IMR-90 (cell line): ENCODE data around the gene NECAB2. TPM values are rescaled to one million over a fixed set of nuclear protein-coding genes. Genes with fewer than 3 reads are reported as not detected.

Experiments used
- ATAC-seq: fragments of 200-7000 bp; cut with Tn5 transposase; 2 replicates; pipeline ENCODE4 v1.9.1; 2020; ENCODE audit warnings: low read depth, mild to moderate bottlenecking, moderate library complexity
- BruUV-seq: library from RNA; stranded (reverse); fragments of 400-500 nt; replicated peaks from 2 replicates; lab custom pipeline; 2021; lab: Mats Ljungman, UMichigan
- CTCF ChIA-PET: fragments of 300-600 bp; formaldehyde crosslinking; extraction: SDS; loops from one replicate; lab custom pipeline; 2021; ENCODE audit warnings: antibody characterized with exemption; lab: Yijun Ruan, JAX
- POLR2A ChIA-PET: fragments of 300-600 bp; sonication (Branson Sonifier 250); formaldehyde crosslinking; loops from one replicate; lab custom pipeline; 2022; ENCODE audit warnings: antibody characterized with exemption; ENCODE audit not compliant: unreplicated experiment; lab: Charles Lee
- DNase-seq: peaks from one replicate; pipeline ENCODE4 v3.0.0; 2013
- H2AFZ ChIP-seq: replicated peaks from 2 replicates; pipeline ENCODE3; 2013; ENCODE audit warnings: low read length, mild to moderate bottlenecking; ENCODE audit not compliant: poor library complexity
- H2AK5ac ChIP-seq: 2 replicates; pipeline ENCODE4 v1.6.1; 2013; ENCODE audit warnings: low read depth, low read length, inconsistent platforms
- H2AK9ac ChIP-seq: replicated peaks from 2 replicates; pipeline ENCODE3; 2013; ENCODE audit warnings: mild to moderate bottlenecking, low read depth, low read length, moderate library complexity; ENCODE audit not compliant: poor library complexity
- H2BK120ac ChIP-seq: 2 replicates; pipeline ENCODE4 v1.6.1; 2013; ENCODE audit warnings: low read depth, low read length, inconsistent platforms
- H2BK15ac ChIP-seq: 3 replicates; pipeline ENCODE4 v1.6.1; 2013; ENCODE audit warnings: low read depth, low read length, inconsistent platforms
- H2BK20ac ChIP-seq: 2 replicates; pipeline ENCODE4 v1.6.1; 2013; ENCODE audit warnings: low read depth, mild to moderate bottlenecking, inconsistent platforms, low read length, moderate library complexity
- H2BK5ac ChIP-seq: 2 replicates; pipeline ENCODE4 v1.6.1; 2013; ENCODE audit warnings: mild to moderate bottlenecking, low read depth, low read length, inconsistent platforms; ENCODE audit not compliant: poor library complexity, severe bottlenecking
- H3K14ac ChIP-seq: replicated peaks from 2 replicates; pipeline ENCODE4 v1.6.1; 2013; ENCODE audit warnings: low read depth, low read length, inconsistent platforms
- H3K18ac ChIP-seq: 2 replicates; pipeline ENCODE4 v1.6.1; 2013; ENCODE audit warnings: low read depth, low read length, control low read depth
- H3K23ac ChIP-seq: 2 replicates; pipeline ENCODE4 v1.6.1; 2013; ENCODE audit warnings: low read depth, low read length, inconsistent platforms
- H3K27ac ChIP-seq: 2 replicates; pipeline ENCODE4 v1.5.1; 2013; ENCODE audit warnings: mild to moderate bottlenecking, control low read depth, low read length; ENCODE audit not compliant: insufficient read depth
- H3K27me3 ChIP-seq: 2 replicates; pipeline ENCODE4 v1.6.1; 2013; ENCODE audit warnings: low read length; ENCODE audit not compliant: control insufficient read depth, insufficient read depth
- H3K36me3 ChIP-seq: 2 replicates; pipeline ENCODE4 v1.6.1; 2013; ENCODE audit warnings: low read length, mixed read lengths; ENCODE audit not compliant: control insufficient read depth, insufficient read depth
- H3K4ac ChIP-seq: 2 replicates; pipeline ENCODE4 v1.6.1; 2013; ENCODE audit warnings: low read depth, low read length, inconsistent platforms
- H3K4me1 ChIP-seq: 2 replicates; pipeline ENCODE4 v1.6.1; 2013; ENCODE audit warnings: low read length, mixed read lengths; ENCODE audit not compliant: control insufficient read depth, insufficient read depth
- H3K4me2 ChIP-seq: 2 replicates; pipeline ENCODE4 v1.6.1; 2013; ENCODE audit warnings: low read depth, mild to moderate bottlenecking, control low read depth, low read length, moderate library complexity
- H3K4me3 ChIP-seq: 2 replicates; pipeline ENCODE4 v1.5.1; 2013; ENCODE audit warnings: low read depth, mild to moderate bottlenecking, control low read depth, low read length, moderate library complexity; ENCODE audit not compliant: insufficient read depth
- H3K56ac ChIP-seq: 2 replicates; pipeline ENCODE4 v1.6.1; 2013; ENCODE audit warnings: low read length, inconsistent platforms; ENCODE audit not compliant: insufficient read depth; ENCODE audit errors: extremely low read depth
- H3K79me1 ChIP-seq, 2 experiments: 2 replicates each; pipeline ENCODE4 v1.6.1; 2013; ENCODE audit warnings: low read length in 2 of 2, inconsistent platforms in 1 of 2, low read depth in 1 of 2
- H3K9ac ChIP-seq: 2 replicates; pipeline ENCODE4 v1.6.1; 2013; ENCODE audit warnings: low read depth, low read length, control low read depth
- H3K9me1 ChIP-seq: 2 replicates; pipeline ENCODE4 v1.6.1; 2013; ENCODE audit warnings: low read length, inconsistent platforms; ENCODE audit not compliant: insufficient read depth
- H3K9me3 ChIP-seq: 2 replicates; pipeline ENCODE4 v1.6.1; 2013; ENCODE audit warnings: low read length; ENCODE audit not compliant: control insufficient read depth, insufficient read depth
- H4K20me1 ChIP-seq: 2 replicates; pipeline ENCODE4 v1.6.1; 2013; ENCODE audit warnings: low read length, inconsistent platforms; ENCODE audit not compliant: insufficient read depth
- H4K5ac ChIP-seq: 2 replicates; pipeline ENCODE4 v1.6.1; 2013; ENCODE audit warnings: mild to moderate bottlenecking, low read depth, low read length, control low read depth
- H4K8ac ChIP-seq, 2 experiments: 2 replicates each; pipeline ENCODE4 v1.6.1; 2013; ENCODE audit warnings: low read depth in 2 of 2, low read length in 2 of 2, control low read depth in 1 of 2, inconsistent platforms in 1 of 2
- H4K91ac ChIP-seq: 2 replicates; pipeline ENCODE4 v1.6.1; 2013; ENCODE audit warnings: low read depth, low read length, inconsistent platforms; ENCODE audit not compliant: insufficient read depth
- BHLHE40 ChIP-seq: fragments of 150-350 bp; IDR thresholded peaks from 2 replicates; pipeline ENCODE4 v1.6.1; 2016; ENCODE audit warnings: mild to moderate bottlenecking, low read depth, low read length
- CEBPB ChIP-seq: IDR thresholded peaks from 2 replicates; pipeline ENCODE4 v1.6.1; 2012; ENCODE audit warnings: low read depth, low read length, improper control_type of control experiment
- CTCF ChIP-seq: conservative IDR thresholded peaks from 2 replicates; pipeline ENCODE4 v1.5.1; 2012; ENCODE audit warnings: mild to moderate bottlenecking, low read depth, low read length, improper control_type of control experiment
- ELK1 ChIP-seq: fragments of 150-350 bp; IDR thresholded peaks from 2 replicates; pipeline ENCODE4 v1.6.1; 2016; ENCODE audit warnings: low read depth, mild to moderate bottlenecking, low read length, moderate library complexity, borderline replicate concordance
- FOS ChIP-seq: fragments of 150-350 bp; IDR thresholded peaks from 2 replicates; pipeline ENCODE4 v1.6.1; 2016; ENCODE audit warnings: low read depth, low read length
- MAFK ChIP-seq: IDR thresholded peaks from 2 replicates; pipeline ENCODE4 v1.6.1; 2012; ENCODE audit warnings: low read depth, low read length, improper control_type of control experiment
- MAZ ChIP-seq: IDR thresholded peaks from 2 replicates; pipeline ENCODE4 v1.6.1; 2012; ENCODE audit warnings: low read depth, mild to moderate bottlenecking, low read length, improper control_type of control experiment, moderate library complexity, borderline replicate concordance
- MXI1 ChIP-seq: IDR thresholded peaks from 2 replicates; pipeline ENCODE4 v1.6.1; 2012; ENCODE audit warnings: low read depth, mild to moderate bottlenecking, low read length, moderate library complexity, borderline replicate concordance
- NFE2L2 ChIP-seq: fragments of 150-350 bp; IDR thresholded peaks from 2 replicates; pipeline ENCODE4 v1.6.1; 2016; ENCODE audit warnings: low read depth, mild to moderate bottlenecking, low read length
- POLR2A ChIP-seq: IDR thresholded peaks from 2 replicates; pipeline ENCODE4 v1.6.1; 2012; ENCODE audit warnings: mild to moderate bottlenecking, low read depth, low read length
- RAD21 ChIP-seq: IDR thresholded peaks from 2 replicates; pipeline ENCODE4 v1.6.1; 2012; ENCODE audit warnings: low read length, improper control_type of control experiment
- RCOR1 ChIP-seq: IDR thresholded peaks from 2 replicates; pipeline ENCODE4 v1.6.1; 2012; ENCODE audit warnings: mild to moderate bottlenecking, low read length, improper control_type of control experiment; ENCODE audit not compliant: insufficient replicate concordance
- RFX5 ChIP-seq: IDR thresholded peaks from 2 replicates; pipeline ENCODE4 v1.8.0; 2012; ENCODE audit warnings: low read depth, mild to moderate bottlenecking, low read length, moderate library complexity
- SMC3 ChIP-seq: fragments of 150-350 bp; IDR thresholded peaks from 2 replicates; pipeline ENCODE4 v1.6.1; 2016; ENCODE audit warnings: low read depth, mild to moderate bottlenecking, antibody characterized with exemption, low read length, moderate library complexity
- USF2 ChIP-seq: fragments of 150-350 bp; IDR thresholded peaks from 2 replicates; pipeline ENCODE4 v1.6.1; 2017; ENCODE audit warnings: mild to moderate bottlenecking, antibody characterized with exemption, low read length, low read depth
- WGBS, 2 experiments: methylation state at CpG; one replicate each; pipeline versions ENCODE4 v1.1.5 to v1.1.7; 2013; ENCODE audit warnings: missing lambda C conversion rate in 2 of 2; ENCODE audit not compliant: insufficient read length in 1 of 2; ENCODE audit errors: extremely low coverage in 2 of 2; 5-methylcytosine and 5-hydroxymethylcytosine counted together
- dilution Hi-C: fragments of 300-500 bp; cut with HindIII; formaldehyde crosslinking; loops from one replicate; pipeline ENCODE4 v1.14.3; 2018; ENCODE audit warnings: low sequenced_read_pairs; ENCODE audit not compliant: unreplicated experiment
- in situ Hi-C: fragments of 300-500 bp; cut with MboI; formaldehyde crosslinking; loops from 3 replicates; pipeline ENCODE4 v1.14.3; 2019; ENCODE audit warnings: low sequenced_read_pairs, inconsistent platforms, mixed read lengths
- intact Hi-C: fragments of 100-400 bp; cut with micrococcal nuclease; formaldehyde crosslinking; loops from 2 replicates; pipeline ENCODE4 v1.10.0; 2022
- polyA plus RNA-seq, 3 experiments: library from polyadenylated mRNA; depleted of rRNA; stranded (reverse); fragments of >200 nt; gene quantifications; 2 replicates each; pipeline ENCODE4 v1.2.3, GENCODE V29; 2012; ENCODE audit warnings: low replicate concordance in 1 of 3
- total RNA-seq: library from RNA; depleted of rRNA; stranded (reverse); fragments of >200 nt; gene quantifications from 2 replicates; pipeline ENCODE4 v1.2.3, GENCODE V29; 2012

Gene NECAB2
- total and polyA plus RNA-seq, 2 of the 4 experiments (the other 2 are of a cell fraction): 0.27 TPM; not detected in 1

GRCh38 chr16:83920894-83921491 lies 47.1 kb upstream of the NECAB2 start:
- peaks cover 18% of the 10 kb centered on the region for H3K9me1 ChIP-seq
- ChIA-PET CTCF (no interaction called here), POLR2A (no interaction called here)
- peaks cover 9% of the 10 kb centered on the region for H4K20me1 ChIP-seq
- no peak overlapping the region for H3K9ac ChIP-seq
- dilution Hi-C loops (no loop called here), intact Hi-C loops (no loop called here), in situ Hi-C loops (no loop called here)
- no TSS peak for BruUV-seq
- H3K27me3 ChIP-seq: no peaks in the 10 kb centered on the region
- no peak overlapping the region for H2AK9ac ChIP-seq
- H2AK5ac ChIP-seq: no peak overlapping the region
- no peak overlapping the region for H2AFZ ChIP-seq
- H4K8ac ChIP-seq: no peak overlapping the region
- no peak overlapping the region for H4K5ac ChIP-seq
- no peak overlapping the region for H3K18ac ChIP-seq
- no peak overlapping the region for H4K91ac ChIP-seq
- H2BK20ac ChIP-seq: no peak overlapping the region
- H3K4me1 ChIP-seq: no peaks in the 10 kb centered on the region
- H3K23ac ChIP-seq: no peak overlapping the region
- H3K56ac ChIP-seq: no peak overlapping the region
- no peak overlapping the region for H3K14ac ChIP-seq
- H2BK15ac ChIP-seq: no peak overlapping the region
- H3K4me3 ChIP-seq: no peak overlapping the region
- peaks cover 0 to 7% of the 10 kb centered on the region in 2 experiments; a peak in 1 of 4 replicates for H3K79me1 ChIP-seq
- H2BK120ac ChIP-seq: no peak overlapping the region
- no peak for DNase-seq
- no peak overlapping the region for H2BK5ac ChIP-seq
- no peak for ATAC-seq
- no peak for TF ChIP-seq SMC3
- TF ChIP-seq MAFK: no peak
- TF ChIP-seq CEBPB: no peak
- TF ChIP-seq FOS: no peak
- no peak for TF ChIP-seq MAZ
- TF ChIP-seq ELK1: no peak
- TF ChIP-seq NFE2L2: no peak
- no peak for TF ChIP-seq POLR2A
- no peak for TF ChIP-seq RFX5
- TF ChIP-seq USF2: no peak
- TF ChIP-seq RCOR1: no peak
- no peak for TF ChIP-seq RAD21
- no peak for TF ChIP-seq CTCF
- TF ChIP-seq MXI1: no peak
- no peak for TF ChIP-seq BHLHE40
- no peak overlapping the region for H3K4ac ChIP-seq
- WGBS, 2 experiments: 67 to 100% methylated on average over 1 to 2 of the region's 2 CpGs
- H3K9me3 ChIP-seq: no peaks in the 10 kb centered on the region
- H3K27ac ChIP-seq: no peak overlapping the region
- H3K4me2 ChIP-seq: no peak overlapping the region
- peaks cover 30% of the 10 kb centered on the region for H3K36me3 ChIP-seq
